Smooth muscle cell of trachea (primary cell): ENCODE measurements around the gene RNF181. TPM values are rescaled to one million over a fixed set of nuclear protein-coding genes. Genes with fewer than 3 reads are reported as not detected.

Experiments used
- total RNA-seq: library from RNA; depleted of rRNA; stranded (reverse); fragments of >200 nt; gene quantifications from 2 replicates; pipeline ENCODE4 v1.2.1, GENCODE V29; 2014

RNF181 gene, protein sequence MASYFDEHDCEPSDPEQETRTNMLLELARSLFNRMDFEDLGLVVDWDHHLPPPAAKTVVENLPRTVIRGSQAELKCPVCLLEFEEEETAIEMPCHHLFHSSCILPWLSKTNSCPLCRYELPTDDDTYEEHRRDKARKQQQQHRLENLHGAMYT
- total RNA-seq, result 160 and 253 TPM in 2 replicates

DNA sequence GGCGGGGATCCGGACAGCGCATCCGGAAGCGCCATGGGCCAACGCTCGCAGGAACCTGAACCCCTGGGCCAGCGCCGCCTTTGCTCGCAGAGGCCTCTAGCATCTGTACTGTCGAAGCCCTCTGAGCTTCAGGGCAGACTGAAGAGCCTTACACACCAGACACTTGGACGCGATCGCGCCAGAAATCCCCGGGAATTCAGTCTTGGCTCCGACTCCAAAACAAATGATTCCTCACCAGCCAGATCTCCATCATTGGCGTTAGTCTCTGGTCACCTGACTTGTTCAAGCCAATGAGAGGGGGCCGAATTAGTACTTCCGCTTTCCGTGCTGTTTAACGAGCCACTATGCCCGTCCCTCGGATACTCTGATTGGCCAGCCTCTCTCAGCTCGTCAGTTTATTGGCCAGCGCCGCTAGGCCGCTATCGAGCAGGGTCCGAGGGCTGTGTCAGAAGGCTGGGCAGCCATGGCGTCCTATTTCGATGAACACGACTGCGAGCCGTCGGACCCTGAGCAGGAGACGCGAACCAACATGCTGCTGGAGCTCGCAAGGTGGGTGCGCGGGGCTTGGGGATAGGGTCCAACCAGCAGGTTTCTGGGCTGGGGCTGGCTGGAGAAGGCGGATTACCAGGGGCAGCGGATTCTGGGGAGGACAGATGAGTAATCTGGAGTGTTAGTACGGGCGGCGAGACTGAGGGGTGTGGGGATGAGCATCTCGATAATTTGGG, at the start of gene RNF181:
RNF181 (plus strand) TSS at position 445 of the 725 bp plus-strand sequence; CDS start at position 464, 19 bp downstream.

DNA sequence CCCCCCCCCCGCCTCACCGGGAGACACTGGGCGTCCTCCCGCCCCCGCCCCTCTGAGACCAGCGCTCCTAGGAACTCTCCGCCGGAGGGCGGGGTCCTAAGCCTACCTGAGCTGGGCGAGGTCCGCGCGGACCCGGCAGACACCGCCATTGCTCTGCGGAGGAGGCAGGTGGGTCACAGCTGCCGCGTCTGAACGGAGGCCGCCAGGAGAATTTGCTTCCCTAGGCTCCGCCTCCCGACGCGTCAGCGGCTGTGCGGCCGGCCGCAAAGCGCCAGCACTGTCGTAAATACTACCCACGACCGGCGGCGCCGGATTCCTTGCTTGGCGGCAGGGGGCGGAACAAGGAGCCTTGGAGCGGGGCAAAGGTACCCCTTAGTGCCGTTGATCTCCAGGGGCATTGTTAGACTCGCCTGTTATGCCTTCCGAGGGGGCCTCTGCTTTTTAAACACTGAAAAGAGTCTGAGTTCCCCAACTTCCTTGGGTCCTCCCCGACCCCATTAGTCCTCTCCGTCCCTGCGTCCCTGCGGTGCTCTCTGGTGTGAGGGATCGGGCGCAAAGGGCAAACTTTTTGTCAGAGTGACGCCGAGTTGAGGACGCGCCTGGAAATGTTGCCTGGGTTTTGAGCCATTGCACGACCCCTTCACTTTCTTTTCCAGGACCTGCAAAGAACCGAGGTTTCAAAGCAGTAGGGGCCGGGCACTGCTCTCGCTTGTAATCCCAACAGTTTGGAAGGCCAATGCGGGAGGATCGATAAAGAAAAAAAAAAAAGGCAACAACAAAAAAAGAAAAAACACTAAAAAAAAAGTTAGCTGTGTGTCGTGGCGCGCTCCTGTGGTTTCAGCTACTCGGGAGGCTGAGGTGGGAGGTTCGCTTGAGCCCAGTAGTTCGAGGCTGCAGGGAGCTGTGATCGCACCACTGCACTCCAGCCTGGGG, 34.0 kb upstream of the RNF181 start, which contains the start of gene GGCX:
GGCX (minus strand) TSS at position 214 of the 933 bp plus-strand sequence; CDS start at position 149, 65 bp downstream.

DNA sequence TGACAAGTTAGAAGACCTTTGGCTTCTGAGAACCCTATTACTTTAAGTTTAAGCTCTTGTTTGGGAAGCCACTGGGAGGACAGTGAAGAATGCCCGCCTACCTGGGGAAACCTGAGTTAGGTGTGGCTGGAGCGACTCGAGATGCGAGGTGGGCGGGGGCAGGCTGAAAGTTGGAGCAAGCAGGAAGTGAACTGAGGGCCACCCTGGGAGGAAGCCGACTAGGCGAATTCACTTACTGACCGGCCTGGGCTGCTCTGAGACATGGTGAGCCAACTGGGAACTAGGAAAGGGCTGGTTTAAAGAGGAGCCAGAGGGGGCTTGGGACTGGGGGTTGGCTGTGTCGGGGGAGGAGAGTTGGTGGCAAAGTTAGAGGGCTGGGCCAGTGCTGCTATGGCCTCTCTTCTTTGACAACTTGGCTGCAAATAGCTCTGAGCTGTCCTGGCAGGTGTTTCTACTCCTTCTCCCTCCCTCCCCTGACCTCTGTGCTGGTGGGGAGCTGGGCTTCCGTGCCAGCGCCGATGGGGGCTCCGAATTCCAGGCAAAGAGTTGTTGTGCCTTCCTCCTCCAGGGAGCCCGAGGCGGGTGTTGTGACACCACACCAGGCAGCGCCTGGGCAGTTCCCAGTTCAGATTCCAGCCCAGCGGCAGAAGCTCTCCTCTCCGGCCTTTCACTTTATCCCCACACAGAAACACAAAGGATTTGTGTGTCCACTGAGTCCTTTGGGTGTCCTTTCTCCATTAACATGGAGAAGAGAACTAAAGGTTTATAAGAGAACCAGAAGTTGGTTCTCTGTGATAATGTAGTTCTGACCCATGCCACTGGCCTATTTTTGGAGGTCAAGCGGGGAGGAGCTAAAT, 17.9 kb upstream of the RNF181 start, which contains the start of gene VAMP8:
VAMP8 (plus strand) TSS at position 201 of the 857 bp plus-strand sequence; CDS start at position 262, 61 bp downstream.

DNA sequence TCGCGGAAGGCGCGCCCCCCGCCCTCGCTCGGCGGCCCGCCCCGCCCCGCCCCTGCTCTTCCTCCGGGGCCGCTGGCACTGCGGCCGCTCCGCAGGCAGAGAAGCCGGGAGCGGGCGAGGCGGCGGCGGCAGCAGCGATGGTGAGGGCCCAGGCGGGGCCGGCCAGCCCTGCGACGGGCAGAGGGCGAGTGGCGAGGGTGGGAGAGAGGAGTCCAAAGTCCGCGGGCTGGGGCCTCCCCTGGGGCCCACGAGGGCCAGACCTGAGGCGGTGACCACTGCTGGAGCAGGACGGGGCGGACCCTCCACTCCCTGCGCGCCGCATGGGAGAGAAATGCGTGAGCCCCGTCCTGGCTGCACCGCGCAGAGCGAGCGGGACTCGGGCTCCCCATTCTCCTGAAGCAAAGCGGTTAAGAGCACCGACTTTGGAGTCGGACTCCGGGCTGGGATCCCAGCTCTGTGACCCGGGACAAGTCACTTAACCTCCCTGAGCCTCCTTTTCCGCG, 11.1 kb upstream of the RNF181 start, which contains the start of gene VAMP5:
VAMP5 (plus strand) TSS at position 78 of the 503 bp plus-strand sequence; CDS start at position 138, 60 bp downstream.

DNA sequence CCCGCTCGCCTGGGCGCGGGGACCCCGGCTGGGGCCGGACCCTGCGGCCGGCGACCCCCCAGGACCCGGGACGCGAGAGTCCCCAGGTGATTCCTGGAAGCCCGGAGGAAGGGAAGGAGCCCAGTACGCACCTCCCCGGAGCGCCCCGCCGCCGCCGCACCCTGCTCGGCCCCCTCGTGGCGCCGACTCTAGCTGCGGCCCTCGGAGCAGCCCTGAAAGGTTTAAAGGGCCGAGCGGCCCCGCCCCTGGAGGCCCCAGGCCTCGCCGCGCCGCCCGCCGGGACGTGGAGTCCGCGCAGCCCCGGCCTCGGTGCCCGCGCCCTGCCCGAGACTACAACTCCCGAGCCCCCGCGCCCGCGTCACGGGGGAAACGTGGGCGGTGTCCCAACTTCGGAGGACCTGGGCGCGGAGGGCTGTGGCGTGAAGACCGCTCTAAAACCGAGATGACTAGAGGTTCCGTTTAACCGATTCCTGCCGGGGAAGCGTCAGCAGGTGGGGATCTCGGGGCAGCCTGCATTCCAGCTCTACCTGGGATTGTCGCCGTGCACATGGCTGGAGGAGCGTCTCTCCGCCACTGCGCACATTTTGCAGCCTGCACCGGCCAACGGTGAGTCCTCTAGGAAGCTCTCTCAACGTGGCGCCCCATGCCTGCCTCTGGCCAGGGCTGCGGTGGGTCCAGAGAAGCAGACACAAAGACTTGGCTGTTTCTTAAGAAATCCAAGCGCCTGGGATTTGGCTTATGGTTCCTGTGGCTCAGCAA, 7.1 kb downstream of the RNF181 start, which contains the start of gene TMEM150A:
TMEM150A (minus strand) TSS at position 223 of the 759 bp plus-strand sequence. CDS start 750 bp downstream, outside the sequence.

DNA sequence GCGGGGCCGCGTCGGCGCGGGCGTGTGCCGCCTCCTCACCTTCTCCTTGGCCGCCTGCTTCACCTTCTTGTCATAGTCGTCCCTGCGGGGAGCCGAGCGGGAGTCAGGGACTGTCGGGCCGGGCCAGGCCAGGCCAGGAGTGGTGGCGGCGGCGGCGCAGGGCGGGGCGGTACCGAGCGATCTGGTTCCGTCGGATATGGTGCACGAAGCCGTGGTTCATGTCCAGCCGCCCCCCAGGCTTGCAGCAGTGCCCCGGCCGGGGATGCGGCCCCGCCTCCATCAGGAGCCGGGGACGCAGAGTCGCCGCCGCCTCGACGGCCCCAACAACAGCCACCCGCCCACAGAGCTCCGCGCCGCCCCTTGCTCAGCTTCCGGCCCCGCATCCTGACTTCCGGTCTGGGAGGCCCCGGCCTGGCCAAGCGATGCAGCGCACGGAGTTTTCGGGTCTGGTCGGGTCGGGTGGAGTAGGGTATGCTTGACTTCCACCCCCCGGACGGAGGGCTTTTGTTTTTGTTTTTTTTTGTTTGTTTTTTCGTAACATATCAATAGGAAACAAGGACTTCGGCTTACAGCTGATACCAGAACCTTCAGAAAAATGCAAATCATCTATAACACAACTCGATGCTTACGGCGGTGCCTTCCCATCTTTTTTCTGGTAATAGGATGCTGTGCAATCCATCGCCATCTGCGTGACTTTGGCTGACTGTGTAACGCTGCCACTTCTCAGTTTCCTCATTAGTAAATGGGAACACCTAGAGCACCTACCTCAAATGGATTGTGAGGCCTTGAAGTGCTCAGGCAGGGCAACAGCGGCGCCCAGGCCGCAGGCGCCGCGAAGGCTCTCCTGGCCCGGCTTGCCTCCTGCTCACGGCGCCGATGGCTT, 16.4 kb downstream of the RNF181 start, which contains the start of gene C2orf68:
C2orf68 (minus strand) TSS at position 362 of the 883 bp plus-strand sequence; CDS start at position 280, 82 bp downstream.

Other genes starting within 250 kb of the RNF181 start
- 58.6 and 90.0 TPM in 2 replicates for gene RETSAT, start 241.2 kb upstream of the RNF181 start, total RNA-seq
- 15.9 and 19.8 TPM in 2 replicates for gene ELMOD3, start 241.0 kb upstream of the RNF181 start, total RNA-seq
- gene CAPG, start 185.4 kb upstream of the RNF181 start, total RNA-seq, result 347 and 497 TPM in 2 replicates
- gene SH2D6, start 177.0 kb upstream of the RNF181 start, total RNA-seq, result 0.66 TPM in 1 of 2 replicates, not detected in the other
- gene MAT2A, start 56.6 kb upstream of the RNF181 start, total RNA-seq, result 200 and 279 TPM in 2 replicates
- 55.3 and 76.6 TPM in 2 replicates for gene GGCX, start 34.3 kb upstream of the RNF181 start, total RNA-seq
- 1.5 and 2.8 TPM in 2 replicates for gene VAMP8, start 18.2 kb upstream of the RNF181 start, total RNA-seq
- gene VAMP5, start 11.3 kb upstream of the RNF181 start, total RNA-seq, result 28.7 and 35.4 TPM in 2 replicates
- 5.1 and 16.4 TPM in 2 replicates for gene TMEM150A, start 7.0 kb downstream of the RNF181 start, total RNA-seq
- 20.5 and 22.0 TPM in 2 replicates for gene C2orf68, start 16.3 kb downstream of the RNF181 start, total RNA-seq
- 33.2 and 34.3 TPM in 2 replicates for gene USP39, start 20.4 kb downstream of the RNF181 start, total RNA-seq
- gene SFTPB, start 72.5 kb downstream of the RNF181 start, total RNA-seq, result not detected in 2 replicates
- not detected in 2 replicates for gene GNLY, start 98.6 kb downstream of the RNF181 start, total RNA-seq
- 22.4 and 55.9 TPM in 2 replicates for gene ATOH8, start 158.2 kb downstream of the RNF181 start, total RNA-seq